PC-9 (cell line): ENCODE data around the gene FLOT1. TPM values are rescaled to one million over a fixed set of nuclear protein-coding genes. Genes with fewer than 3 reads are reported as not detected.

ENCODE experiments used
- BruUV-seq: library from RNA; stranded (reverse); fragments of 400-500 nt; replicated peaks from 2 replicates; lab custom pipeline; 2021; lab: Mats Ljungman, UMichigan
- CTCF ChIA-PET: fragments of 300-600 bp; sonication (Branson Sonifier 250); formaldehyde crosslinking; loops from one replicate; lab custom pipeline; 2022; ENCODE audit warnings: antibody characterized with exemption; lab: Charles Lee
- POLR2A ChIA-PET: fragments of 300-600 bp; sonication (Branson Sonifier 250); formaldehyde crosslinking; loops from one replicate; lab custom pipeline; 2022; ENCODE audit warnings: antibody characterized with exemption; ENCODE audit not compliant: unreplicated experiment; lab: Charles Lee
- DNase-seq, 2 experiments: peaks; one replicate each; pipeline versions ENCODE4 v3.0.0 to v3.0.0-alpha.2; 2015 to 2022; ENCODE audit warnings: mixed read lengths in 1 of 2
- H2AFZ ChIP-seq: fragments of 200-600 bp; sonication (generic); 2 replicates; pipeline ENCODE4 v1.8.1; 2017; ENCODE audit warnings: antibody characterized with exemption
- H3F3A ChIP-seq: fragments of 200-600 bp; sonication (generic); 2 replicates; pipeline ENCODE4 v1.8.1; 2017; ENCODE audit warnings: antibody characterized with exemption, mild to moderate bottlenecking, low read depth; ENCODE audit not compliant: insufficient read depth
- H3K27ac ChIP-seq: fragments of 200-600 bp; sonication (generic); 2 replicates; pipeline ENCODE4 v1.6.1; 2016; ENCODE audit warnings: mixed run types
- H3K27me3 ChIP-seq: fragments of 200-600 bp; sonication (generic); 2 replicates; pipeline ENCODE4 v1.6.1; 2016; ENCODE audit warnings: low read depth, mixed run types; ENCODE audit not compliant: insufficient read depth
- H3K36me3 ChIP-seq: fragments of 200-600 bp; sonication (generic); 2 replicates; pipeline ENCODE4 v1.6.1; 2016; ENCODE audit warnings: low read depth, mixed run types
- H3K4me1 ChIP-seq: fragments of 200-600 bp; sonication (generic); replicated peaks from 2 replicates; pipeline ENCODE4 v1.6.1; 2016; ENCODE audit warnings: mixed run types; ENCODE audit not compliant: insufficient read depth
- H3K4me2 ChIP-seq: fragments of 200-600 bp; sonication (generic); 2 replicates; pipeline ENCODE4 v1.6.1; 2017; ENCODE audit warnings: mixed run types
- H3K4me3 ChIP-seq: fragments of 200-600 bp; sonication (generic); 2 replicates; pipeline ENCODE4 v1.6.1; 2016; ENCODE audit warnings: mixed run types
- H3K79me2 ChIP-seq: fragments of 200-600 bp; sonication (generic); 2 replicates; pipeline ENCODE4 v1.6.1; 2017; ENCODE audit warnings: low read depth, mixed run types
- H3K9me2 ChIP-seq: fragments of 200-600 bp; sonication (generic); 2 replicates; pipeline ENCODE4 v1.8.1; 2017; ENCODE audit warnings: mild to moderate bottlenecking; ENCODE audit not compliant: insufficient read depth
- H3K9me3 ChIP-seq: fragments of 200-600 bp; sonication (generic); 2 replicates; pipeline ENCODE4 v1.8.1; 2016; ENCODE audit warnings: low read depth; ENCODE audit not compliant: insufficient read depth
- H4K20me1 ChIP-seq: fragments of 200-600 bp; sonication (generic); 2 replicates; pipeline ENCODE4 v1.8.1; 2017; ENCODE audit not compliant: insufficient read depth
- EZH2 ChIP-seq: fragments of 200-600 bp; sonication (generic); IDR thresholded peaks from 2 replicates; pipeline ENCODE4 v1.8.0; 2017; ENCODE audit warnings: antibody characterized with exemption, low read depth
- intact Hi-C: fragments of 100-400 bp; cut with micrococcal nuclease; formaldehyde crosslinking; loops from one replicate; pipeline ENCODE4 v1.10.0; 2022; ENCODE audit not compliant: unreplicated experiment
- total RNA-seq: library from RNA; stranded (reverse); gene quantifications from 2 replicates; pipeline ENCODE4 v1.2.3, GENCODE V29; 2021
- TF ChIP-seq, protein P1 (sequence below): fragments of 200-600 bp; sonication (generic); conservative IDR thresholded peaks from 2 replicates; pipeline ENCODE4 v1.6.1; 2017; ENCODE audit warnings: mixed run types, antibody characterized with exemption, mild to moderate bottlenecking, moderate library complexity

Gene FLOT1
- total RNA-seq, 1 experiment from 2014 or later = 225 TPM

DNA sequence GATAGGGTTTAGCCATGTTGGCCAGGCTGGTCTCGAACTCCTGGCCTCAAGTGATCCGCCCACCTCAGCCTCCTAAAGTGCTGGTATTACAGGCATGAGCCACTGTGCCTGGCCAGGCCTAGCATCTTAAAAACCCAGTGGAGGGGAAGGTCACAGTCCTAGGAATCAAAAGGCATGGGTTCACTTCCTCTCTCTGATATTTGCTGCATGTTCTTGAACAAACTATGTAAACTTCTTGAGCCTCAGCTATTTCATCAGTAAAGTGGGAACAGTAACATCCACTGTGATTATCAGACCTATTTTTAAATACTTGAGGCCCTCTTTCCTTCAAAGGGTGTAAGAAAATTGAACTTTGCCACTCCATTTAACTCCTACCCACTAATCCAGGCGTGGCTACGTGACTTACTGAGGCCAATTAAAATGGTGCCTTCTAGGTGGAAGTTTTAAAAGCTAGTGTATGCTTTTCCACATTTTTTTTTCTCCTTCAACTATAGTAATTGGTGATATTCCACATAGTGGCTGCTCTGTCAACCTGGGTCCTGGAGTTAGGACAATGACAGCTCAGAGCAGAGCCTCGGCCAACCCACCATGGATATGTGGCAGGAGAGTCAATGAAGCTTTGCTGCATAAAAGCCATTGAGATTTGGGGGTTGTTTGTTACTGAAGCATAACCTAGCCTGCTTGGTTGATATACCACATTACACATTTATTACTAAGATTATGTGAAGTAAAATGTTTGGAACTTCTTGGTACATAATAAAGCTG, 34.1 kb upstream of the FLOT1 start:
- Histone ChIP-seq H3K9me2 (no peaks in the 10 kb centered on the region), H3K4me3 (no peak overlapping the region), H3K27ac (no peak overlapping the region), H3K4me1 (peaks cover 42% of the 10 kb centered on the region), H3K79me2 (no peaks in the 10 kb centered on the region), H3K9me3 (no peaks in the 10 kb centered on the region), H3K4me2 (no peak overlapping the region), H3F3A (peaks cover 22% of the 10 kb centered on the region), H4K20me1 (no peaks in the 10 kb centered on the region), H2AFZ (no peak overlapping the region), H3K27me3 (no peaks in the 10 kb centered on the region), H3K36me3 (no peaks in the 10 kb centered on the region)
- DNase-seq = no peak
- TF ChIP-seq, protein P1, sequence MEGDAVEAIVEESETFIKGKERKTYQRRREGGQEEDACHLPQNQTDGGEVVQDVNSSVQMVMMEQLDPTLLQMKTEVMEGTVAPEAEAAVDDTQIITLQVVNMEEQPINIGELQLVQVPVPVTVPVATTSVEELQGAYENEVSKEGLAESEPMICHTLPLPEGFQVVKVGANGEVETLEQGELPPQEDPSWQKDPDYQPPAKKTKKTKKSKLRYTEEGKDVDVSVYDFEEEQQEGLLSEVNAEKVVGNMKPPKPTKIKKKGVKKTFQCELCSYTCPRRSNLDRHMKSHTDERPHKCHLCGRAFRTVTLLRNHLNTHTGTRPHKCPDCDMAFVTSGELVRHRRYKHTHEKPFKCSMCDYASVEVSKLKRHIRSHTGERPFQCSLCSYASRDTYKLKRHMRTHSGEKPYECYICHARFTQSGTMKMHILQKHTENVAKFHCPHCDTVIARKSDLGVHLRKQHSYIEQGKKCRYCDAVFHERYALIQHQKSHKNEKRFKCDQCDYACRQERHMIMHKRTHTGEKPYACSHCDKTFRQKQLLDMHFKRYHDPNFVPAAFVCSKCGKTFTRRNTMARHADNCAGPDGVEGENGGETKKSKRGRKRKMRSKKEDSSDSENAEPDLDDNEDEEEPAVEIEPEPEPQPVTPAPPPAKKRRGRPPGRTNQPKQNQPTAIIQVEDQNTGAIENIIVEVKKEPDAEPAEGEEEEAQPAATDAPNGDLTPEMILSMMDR = no peak
- no peak for TF ChIP-seq EZH2
- intact Hi-C loops = no loop called here
- BruUV-seq = no TSS peak
- POLR2A ChIA-PET = interaction anchor here (0.6 kb wide), 1 partner anchor 30 kb away, joined by 6 read pairs; no protein-coding TSS in a partner anchor
- CTCF ChIA-PET = interaction anchor here (0.5 kb wide), 1 partner anchor 37 kb away, joined by 3 read pairs; no protein-coding TSS in a partner anchor

DNA sequence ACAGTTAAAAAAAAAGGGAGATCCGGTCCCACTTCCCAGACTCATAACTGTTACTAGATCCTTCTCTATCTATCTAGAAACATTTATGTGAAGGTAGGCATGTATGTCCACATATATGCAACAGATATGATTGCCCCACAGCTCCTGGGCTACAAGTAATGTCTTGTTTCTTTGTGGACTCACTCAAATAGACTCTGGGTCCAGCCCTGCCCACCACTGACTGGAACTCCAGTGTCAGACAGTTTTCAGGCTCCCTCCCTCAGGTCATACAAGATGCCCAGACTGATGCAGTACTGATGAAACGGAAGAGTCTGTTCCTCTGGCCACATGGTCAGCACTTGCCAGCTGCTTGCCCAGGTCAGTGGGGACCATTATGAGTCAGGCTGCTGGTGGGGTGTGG, 32.6 kb upstream of the FLOT1 start:
- no peaks in the 10 kb centered on the region for H3K27me3 ChIP-seq
- no peak for DNase-seq
- POLR2A ChIA-PET = interaction anchor here (0.6 to 0.8 kb wide), 2 partner anchors 35 to 37 kb away, joined by 3 to 25 read pairs; no protein-coding TSS in a partner anchor
- H3K4me3 ChIP-seq = no peak overlapping the region
- BruUV-seq = no TSS peak
- no peak overlapping the region for H3K4me2 ChIP-seq
- H3K27ac ChIP-seq = no peak overlapping the region
- CTCF ChIA-PET = interaction anchor here (0.6 to 0.7 kb wide), 2 partner anchors 13 to 103 kb away, joined by 5 to 6 read pairs; no protein-coding TSS in a partner anchor
- H4K20me1 ChIP-seq = no peaks in the 10 kb centered on the region
- no peaks in the 10 kb centered on the region for H3K9me3 ChIP-seq
- TF ChIP-seq EZH2 = no peak
- TF ChIP-seq, protein P1 = no peak
- H2AFZ ChIP-seq = no peak overlapping the region
- H3F3A ChIP-seq = peaks cover 13% of the 10 kb centered on the region
- H3K36me3 ChIP-seq = no peaks in the 10 kb centered on the region
- H3K79me2 ChIP-seq = no peaks in the 10 kb centered on the region
- no peaks in the 10 kb centered on the region for H3K9me2 ChIP-seq
- H3K4me1 ChIP-seq = peaks cover 37% of the 10 kb centered on the region
- intact Hi-C loops = no loop called here

DNA sequence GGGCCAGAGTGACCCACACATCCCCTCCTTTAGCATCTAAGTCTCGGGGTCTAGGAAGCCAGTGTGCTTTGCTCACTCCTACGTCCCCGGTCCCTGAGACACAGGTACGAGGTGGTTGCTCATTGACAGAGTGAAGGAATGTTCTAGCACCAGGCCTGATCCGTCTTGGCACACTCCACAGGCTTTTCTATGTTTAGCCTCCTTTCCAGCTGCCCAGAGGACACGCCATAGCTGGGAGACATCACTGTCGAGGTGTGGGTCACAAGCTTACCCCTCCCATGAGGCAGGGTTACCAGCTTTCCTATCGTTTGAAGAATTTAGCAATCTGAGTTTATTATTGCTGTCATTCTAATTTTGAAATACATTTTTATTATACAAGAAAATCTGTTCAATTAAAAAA, 32.2 kb upstream of the FLOT1 start:
- BruUV-seq = no TSS peak

More for the DNA sequence above, 32.2 kb upstream of the FLOT1 start:
- peaks cover 13% of the 10 kb centered on the region for H3F3A ChIP-seq
- no peaks in the 10 kb centered on the region for H3K36me3 ChIP-seq
- TF ChIP-seq EZH2 = no peak
- TF ChIP-seq, protein P1 = no peak
- no peaks in the 10 kb centered on the region for H4K20me1 ChIP-seq
- intact Hi-C loops = no loop called here
- DNase-seq = no peak
- H3K9me2 ChIP-seq = no peaks in the 10 kb centered on the region
- H3K79me2 ChIP-seq = no peaks in the 10 kb centered on the region
- peaks cover 37% of the 10 kb centered on the region for H3K4me1 ChIP-seq
- no peaks in the 10 kb centered on the region for H3K9me3 ChIP-seq
- no peak overlapping the region for H3K4me2 ChIP-seq
- H2AFZ ChIP-seq = no peak overlapping the region
- no peak overlapping the region for H3K27ac ChIP-seq
- no peaks in the 10 kb centered on the region for H3K27me3 ChIP-seq
- POLR2A ChIA-PET = interaction anchor here (0.6 kb wide), 2 partner anchors 36 to 362 kb away, joined by 3 to 11 read pairs; no protein-coding TSS in a partner anchor
- CTCF ChIA-PET = interaction anchor here (0.7 kb wide), 1 partner anchor 13 kb away, joined by 5 read pairs; no protein-coding TSS in a partner anchor
- no peak overlapping the region for H3K4me3 ChIP-seq
